H1 (cell line): ENCODE results near the gene MRPS24. TPM values are rescaled to one million over a fixed set of nuclear protein-coding genes. Genes with fewer than 3 reads are reported as not detected.

Source experiments
- BACH1 ChIP-seq: IDR thresholded peaks from 2 replicates; pipeline ENCODE4 v1.6.1; 2012; ENCODE audit warnings: low read length, improper control_type of control experiment
- KDM4A ChIP-seq: IDR thresholded peaks from one replicate; pipeline ENCODE4 v1.7.1; 2012; ENCODE audit warnings: low read depth, mild to moderate bottlenecking, moderate library complexity, low read length, inconsistent platforms; ENCODE audit not compliant: severe bottlenecking
- MAFK ChIP-seq: IDR thresholded peaks from 2 replicates; pipeline ENCODE4 v1.6.1; 2012; ENCODE audit warnings: low read depth, mild to moderate bottlenecking, improper control_type of control experiment, low read length
- NRF1 ChIP-seq: IDR thresholded peaks from 2 replicates; pipeline ENCODE4 v1.6.1; 2011; ENCODE audit warnings: mild to moderate bottlenecking, low read depth, low read length, improper control_type of control experiment
- POU5F1 ChIP-seq: IDR thresholded peaks from 2 replicates; pipeline ENCODE4 v1.6.1; 2011; ENCODE audit warnings: low read depth, mild to moderate bottlenecking, low read length, moderate library complexity
- TCF12 ChIP-seq: IDR thresholded peaks from 2 replicates; pipeline ENCODE4 v1.6.1; 2011; ENCODE audit warnings: low read depth, mild to moderate bottlenecking, low read length
- polyA plus RNA-seq, 7 experiments: library from polyadenylated mRNA; depleted of rRNA in 3 of 7; stranded (reverse) in 5 of 7; unstranded in 2 of 7; fragments of >200 nt in 5 of 7; fragments of 200-250 nt in 2 of 7; gene quantifications; 1 replicate in 5 of 7; 2 replicates in 1 of 7; 4 replicates in 1 of 7; pipeline versions ENCODE4 v1.2.1 to v1.2.3, GENCODE V29; 2011 to 2013; ENCODE audit warnings: missing spikeins in 2 of 7, mixed read lengths in 2 of 7
- total RNA-seq: library from RNA; stranded (reverse); fragmentation: NEBNext Ultra II Directional; extraction: Animal tissue kit (Norgen Biotek cat#: 25700); gene quantifications from 2 replicates; pipeline ENCODE4 v1.2.1, GENCODE V29; 2021

Gene MRPS24
- total and polyA plus RNA-seq, 2 of the 8 experiments (the other 6 are each of a cell fraction or from before 2014, with no cell fraction given), result 133 to 347 TPM

- TF ChIP-seq MAFK, result no peak
- no peak for TF ChIP-seq BACH1
- no peak for TF ChIP-seq KDM4A
- no peak for TF ChIP-seq NRF1
- TF ChIP-seq POU5F1, result no peak
- no peak for TF ChIP-seq TCF12
These were observed 1.7 kb upstream of the MRPS24 start (continued) for GRCh38 chr7:43871064-43871463.
